NCI-H510A treated with DMSO at 0.1 percent for 48 hours (cell line): ENCODE measurements around the gene SOS1.
"Not testable (repeated sequence)": the region's sequence is repeated elsewhere in the genome, so short reads cannot be mapped to it uniquely, and the experiment has no call there.

ENCODE experiments used
- DNase-seq: peaks from one replicate; lab custom pipeline; 2025; lab: John Stamatoyannopoulos, UW

Gene SOS1

DNA sequence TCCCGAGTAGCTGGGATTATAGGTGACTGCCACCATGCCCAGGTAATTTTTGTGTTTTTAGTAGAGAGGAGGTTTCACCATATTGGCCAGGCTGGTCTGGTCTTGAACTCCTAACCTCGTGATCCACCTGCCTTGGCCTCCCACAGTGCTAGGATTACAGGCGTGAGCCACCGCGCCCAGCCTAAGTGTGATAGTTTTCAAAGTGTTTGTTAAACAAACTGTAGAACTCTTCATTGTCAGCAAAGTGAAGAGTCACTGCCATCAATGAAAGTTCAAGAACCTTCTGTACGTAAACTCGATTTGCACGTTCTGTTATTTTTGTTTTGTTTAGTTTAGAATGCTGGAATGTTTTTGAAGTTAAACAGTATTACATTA lies 18.0 kb upstream of the SOS1 start:
- no peak for DNase-seq

DNA sequence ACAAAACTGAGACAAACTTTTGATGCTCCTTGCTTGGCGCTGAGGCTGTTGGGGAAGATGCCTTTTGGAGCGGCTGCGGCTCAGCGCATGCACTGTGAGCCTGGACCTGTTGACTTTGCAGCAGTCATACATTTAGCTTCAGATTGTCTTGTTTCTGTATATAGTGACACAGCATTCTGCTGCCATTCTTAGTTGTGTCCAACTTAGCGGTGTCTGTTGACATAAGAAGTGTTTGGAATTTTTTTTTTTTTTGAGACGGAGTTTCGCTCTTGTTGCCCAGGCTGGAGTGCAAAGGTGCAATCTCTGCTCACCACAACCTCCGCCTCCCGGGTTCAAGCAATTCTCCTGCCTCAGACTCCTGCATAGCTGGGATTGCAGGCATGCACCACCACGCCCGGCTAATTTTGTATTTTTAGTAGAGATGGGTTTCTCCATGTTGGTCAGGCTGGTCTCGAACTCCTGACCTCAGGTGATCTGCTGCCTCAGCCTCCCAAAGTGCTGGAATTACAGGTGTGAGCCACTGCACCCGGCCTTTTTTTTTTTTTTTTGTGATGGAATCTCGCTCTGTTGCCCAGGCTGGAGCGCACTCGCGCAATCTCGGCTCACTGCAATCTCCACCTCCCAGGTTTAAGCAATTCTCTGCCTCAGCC lies 17.5 kb upstream of the SOS1 start:
- not testable (repeated sequence) for DNase-seq

DNA sequence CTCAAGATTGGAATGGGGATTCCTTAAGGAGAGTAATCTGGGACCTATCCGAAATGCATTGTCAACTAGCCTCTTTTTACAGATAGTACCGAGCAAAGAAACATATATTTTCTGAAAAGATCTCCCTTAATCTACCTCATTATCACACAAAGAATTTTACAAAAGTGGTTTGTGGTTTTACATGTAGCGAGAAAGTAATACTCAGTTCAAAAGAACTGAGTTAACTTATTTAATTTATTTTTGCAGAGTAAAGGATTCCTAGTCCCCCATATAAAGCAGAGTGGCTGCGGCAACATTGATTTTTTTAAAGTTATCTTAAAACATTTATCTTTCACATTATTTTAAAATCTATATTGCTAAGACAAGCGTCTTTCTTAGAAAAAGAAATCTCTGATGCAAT lies 15.9 kb upstream of the SOS1 start:
- DNase-seq = no peak

DNA sequence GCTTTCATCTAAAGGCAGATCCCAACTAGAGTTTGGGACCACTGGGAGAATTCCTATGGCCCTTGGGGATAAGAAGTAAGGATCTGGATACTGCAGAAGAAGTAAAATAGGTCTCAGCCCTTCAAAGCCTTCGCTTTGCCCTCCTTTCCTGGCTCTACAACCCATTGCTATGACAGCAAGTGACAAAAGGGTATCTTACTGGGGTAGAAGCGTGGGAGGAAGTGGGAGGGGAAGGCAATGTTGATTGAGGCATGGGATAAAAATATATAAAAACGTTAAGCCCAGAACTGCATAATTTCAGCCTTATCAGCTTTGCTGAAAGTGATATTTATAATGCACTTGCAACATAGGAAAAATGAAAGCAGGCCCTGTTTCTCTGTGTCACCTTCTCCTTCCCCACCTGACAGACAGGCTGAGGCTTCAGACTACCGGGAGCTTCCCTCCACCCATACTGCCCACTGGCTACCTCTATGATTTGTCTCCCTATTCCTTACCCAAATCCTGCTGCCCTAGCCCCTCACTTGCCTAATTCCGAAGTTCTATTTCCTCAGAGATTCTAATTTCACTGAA lies 14.9 kb upstream of the SOS1 start:
- no peak for DNase-seq

DNA sequence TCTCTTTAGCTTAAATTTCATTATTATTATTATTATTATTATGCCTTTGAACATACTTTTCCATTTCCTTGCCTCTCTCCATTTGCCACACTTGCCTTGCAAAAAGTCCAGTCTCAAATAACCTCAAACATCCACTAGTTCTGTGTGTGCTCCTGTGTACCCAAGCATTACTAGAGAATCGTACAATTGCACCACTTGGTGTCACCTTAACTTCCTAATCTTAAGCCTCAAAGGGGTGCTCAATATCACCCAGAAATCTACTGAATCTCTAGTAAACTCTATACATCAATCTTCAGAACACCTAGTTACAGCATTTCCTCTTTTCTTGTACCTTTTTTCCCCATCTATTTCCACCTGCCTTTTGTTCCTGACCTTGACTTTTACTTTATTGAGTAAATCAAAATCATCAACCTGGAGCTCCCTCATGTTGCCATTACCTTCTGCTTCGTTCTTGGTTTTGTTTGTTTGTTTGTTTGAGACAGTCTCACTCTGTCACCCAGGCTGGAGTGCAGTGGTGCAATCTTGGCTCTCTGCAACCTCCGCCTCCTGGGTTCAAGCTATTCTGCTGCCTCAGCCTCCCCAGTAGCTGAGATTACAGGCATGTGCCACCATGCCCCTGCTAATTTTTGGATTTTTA lies 12.5 kb upstream of the SOS1 start:
- no peak for DNase-seq

DNA sequence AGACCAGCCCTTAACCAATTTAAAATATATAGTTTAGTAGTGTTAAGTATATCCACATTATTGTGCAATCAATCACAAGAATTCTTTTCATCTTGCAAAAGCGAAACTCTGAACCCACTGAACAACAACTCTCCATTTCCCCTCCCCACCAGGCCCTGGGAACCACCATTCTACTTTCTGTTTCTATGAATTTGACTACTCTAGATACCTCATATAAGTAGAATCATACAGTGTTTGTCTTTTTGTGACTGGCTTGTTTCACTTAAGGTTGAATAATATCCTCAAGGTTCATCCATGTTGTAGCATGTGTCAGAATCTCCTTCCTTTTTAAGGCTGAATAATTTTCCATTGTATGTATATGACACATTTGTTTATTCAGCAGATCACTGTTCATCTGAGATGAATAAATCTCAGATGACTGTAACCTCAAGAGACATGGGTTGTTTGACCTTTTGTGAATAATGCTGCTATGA lies 8.1 kb upstream of the SOS1 start:
- no peak for DNase-seq

DNA sequence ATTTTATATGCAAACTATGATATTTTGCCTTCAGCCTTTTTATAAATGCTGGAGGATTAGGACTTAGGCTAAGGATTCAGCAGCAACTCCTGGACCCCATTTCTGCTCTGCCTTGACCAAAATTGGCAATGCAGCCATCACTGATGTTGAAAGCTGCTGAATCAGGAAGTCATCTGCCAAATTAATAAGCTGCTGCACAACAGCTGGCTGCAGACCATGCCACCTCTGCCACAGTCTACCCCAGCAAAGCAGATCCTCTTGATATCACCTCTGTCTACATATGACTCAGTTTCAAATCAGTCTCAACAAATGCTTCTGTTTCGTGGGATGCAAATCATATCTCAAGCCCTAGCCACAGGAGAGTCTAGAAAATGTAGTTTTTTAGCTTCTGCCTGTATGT lies 7.1 kb upstream of the SOS1 start:
- no peak for DNase-seq

DNA sequence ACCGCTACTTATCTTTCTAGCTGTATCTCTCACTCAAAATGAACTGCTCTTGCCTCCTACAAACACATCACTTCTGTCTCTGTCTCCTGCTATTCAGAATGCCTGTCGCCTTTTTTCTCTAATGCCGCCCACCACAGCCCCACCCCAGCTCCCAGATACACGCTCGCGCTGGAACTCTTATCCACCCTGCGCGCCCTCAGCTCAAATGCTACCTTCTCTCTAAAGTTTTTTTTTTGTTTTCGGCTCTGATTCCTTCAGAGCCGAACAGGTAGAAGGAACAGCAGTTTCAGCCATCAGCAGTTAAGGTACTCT lies 3.9 kb upstream of the SOS1 start:
- no peak for DNase-seq

DNA sequence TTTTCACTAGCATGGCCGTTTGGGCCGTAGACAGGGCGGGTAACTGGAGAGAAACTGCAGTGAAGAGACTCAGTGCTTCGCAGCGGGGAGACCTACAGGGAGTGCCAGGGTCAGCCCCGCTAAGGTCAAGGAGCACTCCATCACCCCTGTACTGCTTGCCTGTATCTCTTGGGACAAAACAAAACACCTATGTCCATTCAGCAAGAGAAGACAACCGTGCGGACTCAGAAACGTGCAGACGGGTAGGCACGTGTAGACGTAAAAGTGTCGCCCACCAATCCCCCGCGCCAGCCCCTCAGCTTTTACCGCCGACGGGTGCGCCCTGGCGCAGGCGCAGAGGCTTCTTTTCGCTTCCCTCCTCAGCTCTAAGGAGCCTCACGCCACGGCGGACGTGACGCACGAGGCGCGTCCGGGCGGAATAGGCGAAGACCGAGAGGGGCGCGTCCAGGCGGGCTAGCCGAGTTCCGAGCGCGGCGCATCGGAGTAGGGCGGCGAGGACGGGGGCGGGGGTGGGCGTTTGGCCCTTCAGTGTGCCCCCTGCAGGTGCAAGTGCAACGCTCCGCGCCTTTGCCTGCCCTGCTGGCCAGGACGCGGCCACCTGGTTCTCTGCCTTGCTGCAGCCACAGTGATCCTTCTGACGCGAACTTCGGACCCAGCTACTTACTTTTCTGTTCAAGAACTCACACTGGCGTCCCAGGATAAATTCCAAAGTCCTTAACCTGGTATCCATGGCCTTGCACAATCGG lies 3.3 kb upstream of the SOS1 start:
- DNase-seq = peak; percentile 93

DNA sequence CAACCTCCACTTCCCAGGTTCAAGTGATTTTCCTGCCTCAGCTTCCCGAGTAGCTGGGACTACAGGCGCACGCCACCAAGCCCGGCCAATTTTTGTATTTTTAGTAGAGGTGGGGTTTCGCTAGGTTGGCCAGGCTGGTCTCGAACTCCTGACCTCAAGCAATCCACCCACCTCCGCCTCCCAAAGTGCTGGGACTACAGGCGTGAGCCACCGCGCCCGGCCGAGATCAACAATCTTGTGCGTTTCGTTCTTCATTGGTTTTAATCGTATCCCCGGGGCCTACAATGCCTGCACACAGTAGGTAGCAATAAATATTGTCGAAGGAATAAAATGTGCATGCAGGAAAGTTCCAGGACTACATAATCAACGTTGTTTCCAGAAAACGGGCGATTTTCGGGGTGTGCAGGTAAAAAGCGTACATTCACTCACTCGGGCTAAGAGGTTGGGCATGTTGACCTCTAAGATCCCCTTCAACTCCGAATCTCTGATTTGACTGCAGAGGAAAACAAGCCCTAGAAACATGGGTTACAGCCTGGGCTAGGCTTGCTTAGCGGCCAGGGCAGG lies 2.7 kb upstream of the SOS1 start:
- DNase-seq = no peak

DNA sequence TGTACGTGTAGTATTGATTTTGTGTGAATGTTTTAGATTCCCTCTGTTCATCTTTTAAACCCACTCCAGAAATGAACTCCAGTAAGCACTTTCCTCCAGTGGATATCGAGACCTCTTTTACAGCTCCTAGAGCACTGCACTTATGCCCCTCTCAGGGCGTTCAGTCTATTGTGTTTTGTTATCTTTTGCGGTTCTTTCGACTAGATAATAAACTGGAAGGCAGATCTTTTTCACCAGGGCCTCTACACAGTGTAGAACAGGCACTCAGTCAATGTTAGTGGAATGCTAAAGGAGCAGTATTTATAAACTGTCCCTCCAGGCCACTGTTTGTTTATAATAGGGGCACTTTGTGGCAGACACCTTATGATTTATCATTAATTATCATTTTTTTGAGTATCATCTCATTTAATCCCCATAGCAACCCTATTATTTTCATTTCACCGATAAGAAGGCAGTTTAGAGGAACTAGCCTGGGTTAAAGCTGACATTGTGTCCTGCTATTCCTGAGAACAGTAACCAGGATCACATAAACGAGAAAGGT lies 742 bp upstream of the SOS1 start:
- DNase-seq = no peak

DNA sequence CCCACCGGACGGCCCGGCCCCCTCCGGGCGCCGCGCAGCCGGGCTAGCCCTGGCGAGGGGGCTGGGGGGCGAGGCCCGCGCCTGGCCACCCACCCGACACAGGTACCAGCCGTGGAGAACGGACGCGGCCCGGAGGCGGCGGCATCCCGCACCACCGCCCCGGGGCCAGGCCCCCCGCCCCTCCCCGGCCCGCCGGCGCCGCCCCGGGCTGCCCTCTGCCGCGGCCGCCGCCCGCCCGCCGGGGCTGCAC lies 405 bp downstream of the SOS1 start:
- DNase-seq = no peak

DNA sequence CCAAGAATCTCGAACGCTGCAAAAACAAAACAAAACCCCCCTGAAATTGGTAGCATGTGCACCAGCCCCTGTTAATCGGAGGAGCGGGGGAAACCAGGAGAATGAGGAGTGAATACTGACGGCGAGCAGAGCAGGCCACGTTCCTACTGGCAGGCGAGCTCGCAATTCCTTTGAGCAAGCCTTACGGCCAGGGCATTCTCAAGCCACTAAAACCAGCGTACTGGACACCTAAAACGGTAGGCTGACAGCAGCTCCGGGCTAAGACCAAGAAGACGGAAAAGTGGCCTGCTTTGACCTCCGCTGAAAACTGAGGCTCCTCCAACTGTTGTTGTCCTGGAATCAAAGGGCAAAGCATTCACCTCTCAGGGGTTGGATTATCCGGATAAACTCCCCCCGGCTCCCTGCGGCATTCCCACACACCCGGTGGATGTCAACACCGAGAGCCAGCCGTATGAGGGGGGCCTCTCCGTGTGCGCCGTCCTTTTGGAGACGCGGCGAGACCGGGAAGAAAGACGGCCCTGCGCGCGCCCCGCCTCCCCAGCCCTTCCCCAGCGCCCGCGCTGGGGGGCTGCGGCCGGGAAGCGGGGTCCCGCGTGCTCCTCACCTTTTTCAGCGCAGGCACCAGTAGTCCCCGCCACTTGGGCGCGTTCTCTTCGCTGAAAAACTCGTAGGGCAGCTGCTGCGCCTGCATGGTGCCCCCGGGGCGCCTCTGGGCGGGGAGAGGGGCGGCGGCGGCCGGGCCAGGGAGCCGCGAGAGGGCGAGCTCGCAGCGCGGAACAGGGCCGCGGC lies 925 bp downstream of the SOS1 start:
- DNase-seq = no peak

DNA sequence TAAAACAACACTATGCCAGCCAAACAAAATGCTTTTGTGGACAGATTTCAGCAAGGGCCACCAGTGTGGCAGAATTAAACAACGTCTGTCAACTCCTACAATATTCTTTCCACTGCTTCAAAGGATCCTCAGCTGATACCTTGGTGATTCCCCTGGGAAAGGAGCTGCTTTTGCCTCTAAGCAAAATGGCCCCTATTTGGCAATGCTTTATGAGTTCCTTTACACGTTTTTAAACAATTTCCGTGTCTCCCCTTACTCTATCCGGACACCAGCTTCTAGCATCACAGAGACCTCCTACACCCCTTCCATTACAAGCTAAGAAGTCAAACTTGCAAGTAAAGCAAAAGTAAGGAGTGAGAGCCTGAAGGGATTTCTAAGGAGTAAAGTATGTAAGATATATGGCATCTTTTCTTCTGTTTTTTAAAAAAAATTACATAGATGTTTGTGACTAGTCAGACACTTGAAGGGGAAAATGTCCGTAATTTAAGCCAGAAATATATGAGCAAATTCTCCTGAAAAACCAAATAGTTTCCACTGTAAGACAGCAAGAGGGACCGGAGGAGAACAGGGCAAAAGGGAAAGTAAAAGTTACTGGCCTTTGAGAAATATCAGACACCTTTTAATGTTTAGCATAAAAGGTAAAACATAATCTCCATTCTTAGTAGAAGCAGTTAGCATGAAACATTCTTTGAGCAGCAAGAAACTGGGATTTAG lies 1.9 kb downstream of the SOS1 start:
- DNase-seq = no peak

DNA sequence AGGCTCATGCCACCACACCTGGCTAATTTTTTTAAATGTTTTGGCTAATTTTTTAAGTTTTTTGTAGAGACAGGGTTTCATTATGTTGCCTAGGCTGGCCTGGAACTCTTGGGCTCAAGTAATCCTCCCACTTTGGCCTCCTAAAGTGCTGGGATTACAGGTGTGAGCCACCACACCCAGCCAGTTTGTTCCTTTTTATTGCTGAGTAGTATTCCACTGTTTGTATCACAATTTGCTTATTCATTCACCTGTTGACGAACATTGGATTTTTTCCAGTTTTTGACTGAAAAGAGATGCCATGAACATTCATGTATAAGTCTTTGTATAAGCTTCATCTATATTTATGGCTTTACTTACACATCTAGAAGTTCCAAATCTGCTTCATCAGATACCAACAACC lies 5.3 kb downstream of the SOS1 start:
- no peak for DNase-seq

DNA sequence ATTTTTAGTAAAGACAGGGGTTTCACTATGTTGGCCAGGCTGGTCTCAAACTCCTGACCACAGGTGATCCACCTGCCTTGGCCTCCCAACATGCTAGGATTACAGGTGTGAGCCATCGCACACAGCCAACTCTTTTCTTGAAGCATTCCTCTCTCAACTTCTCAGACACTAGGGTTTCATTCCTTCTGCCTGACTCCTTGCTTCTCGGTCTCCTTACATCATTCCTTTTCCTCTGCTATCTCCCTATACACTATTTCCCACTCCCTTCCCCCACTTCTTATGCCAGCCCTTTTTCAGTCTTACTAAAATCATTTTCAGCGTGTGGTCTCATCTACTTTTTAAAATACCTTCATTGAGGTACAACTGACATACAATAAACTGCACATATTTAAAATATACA lies 6.1 kb downstream of the SOS1 start:
- DNase-seq = no peak

DNA sequence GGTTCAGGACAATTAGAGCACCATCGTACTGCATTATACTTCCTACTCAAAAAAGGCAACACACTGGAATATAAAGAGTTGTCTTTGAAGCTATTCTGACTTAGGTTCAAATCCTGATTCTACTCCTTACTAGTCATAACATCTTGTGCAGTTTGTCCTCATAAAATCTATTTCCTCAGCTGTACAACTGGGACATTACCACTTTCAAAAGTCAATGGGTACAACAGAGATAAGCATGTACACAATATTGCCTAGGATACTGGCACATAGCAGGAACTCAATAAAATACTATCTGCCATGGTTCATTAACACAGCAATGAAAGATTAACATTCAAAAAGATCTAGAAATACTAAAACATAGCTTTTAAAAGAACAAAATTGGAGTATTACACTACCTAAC lies 11.3 kb downstream of the SOS1 start:
- no peak for DNase-seq

DNA sequence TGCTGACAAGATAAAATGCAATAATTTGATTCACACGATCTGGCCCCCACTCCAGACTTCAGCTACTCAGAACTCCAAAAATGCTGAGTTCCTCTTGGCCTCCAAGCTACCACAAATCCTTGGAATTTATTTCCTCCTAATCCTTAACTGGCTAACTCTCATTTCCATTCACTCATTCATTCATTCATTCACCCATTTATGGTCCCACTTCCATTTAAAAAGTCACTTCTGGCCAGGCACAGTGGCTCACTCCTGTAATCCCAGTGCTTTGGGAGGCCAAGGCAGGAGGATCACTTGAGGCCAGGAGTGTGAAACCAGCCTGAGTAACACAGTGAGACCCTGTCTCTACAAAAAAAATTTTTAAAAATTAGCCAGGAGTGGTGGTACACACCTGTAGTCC lies 12.5 kb downstream of the SOS1 start:
- no peak for DNase-seq

DNA sequence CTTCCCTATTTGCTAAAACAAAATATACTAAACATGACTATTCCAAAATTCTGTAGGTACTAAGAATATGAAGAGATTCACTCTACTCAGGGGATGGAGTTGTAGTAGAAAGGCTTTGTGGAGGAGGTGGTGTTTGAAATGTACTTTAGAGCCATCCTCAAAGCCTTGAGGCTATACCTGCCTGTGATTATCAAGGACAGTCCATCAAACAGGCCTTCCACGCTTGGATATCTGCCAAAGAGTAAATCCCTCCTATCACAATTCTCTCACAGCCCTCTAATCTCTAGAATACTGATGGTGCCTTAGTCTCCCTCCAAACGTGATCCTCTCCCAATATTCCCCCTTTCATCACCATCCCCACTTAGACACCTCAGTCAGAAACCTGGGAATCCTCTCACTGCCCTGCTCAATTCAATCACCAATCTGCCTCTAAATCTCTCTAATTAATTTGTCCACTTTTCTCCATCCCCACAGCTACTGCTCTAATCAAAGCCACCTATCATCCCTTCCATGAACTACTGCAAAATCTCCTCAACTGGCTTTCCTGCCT lies 13.1 kb downstream of the SOS1 start:
- DNase-seq = peak; percentile 44

DNA sequence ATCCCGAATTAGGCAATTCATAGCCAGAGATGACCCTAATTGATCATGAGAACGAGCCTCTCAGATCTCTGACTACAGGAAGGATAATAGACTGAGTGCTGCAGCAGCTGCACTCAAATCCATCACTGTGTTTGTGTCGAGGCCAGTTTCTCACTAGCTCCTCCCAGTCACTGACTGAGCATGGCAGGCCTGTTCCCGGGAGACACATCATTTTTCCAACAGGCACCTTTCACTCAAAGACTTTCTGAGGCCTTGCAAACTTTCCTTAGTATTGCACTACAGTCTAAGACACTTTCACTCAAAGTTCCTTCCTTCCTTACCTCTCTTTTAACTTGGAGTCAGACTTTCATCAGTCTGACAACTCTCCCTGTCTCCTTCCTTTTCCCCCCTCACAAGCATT lies 13.7 kb downstream of the SOS1 start:
- DNase-seq = peak; percentile 43
